Panc1 (cell line): ENCODE data around the gene AK8.

ENCODE experiments used
- CTCF ChIP-seq: fragments of 450-650 bp; IDR thresholded peaks from 2 replicates; pipeline ENCODE4 v1.5.1; 2017; ENCODE audit warnings: mild to moderate bottlenecking
- POLR2AphosphoS5 ChIP-seq: IDR thresholded peaks from 2 replicates; pipeline ENCODE4 v1.6.1; 2012; ENCODE audit warnings: mild to moderate bottlenecking, low read depth, low read length, moderate library complexity
- SIN3A ChIP-seq: IDR thresholded peaks from 2 replicates; pipeline ENCODE4 v1.6.1; 2012; ENCODE audit warnings: low read depth, mild to moderate bottlenecking, low read length, moderate library complexity, borderline replicate concordance; ENCODE audit not compliant: insufficient read depth
- TF ChIP-seq, protein P1 (sequence below), 2 experiments: IDR thresholded peaks; 2 replicates each; pipeline ENCODE4 v1.6.1; 2011 to 2012; ENCODE audit warnings: low read depth in 2 of 2, control low read depth in 1 of 2, low read length in 1 of 2, mild to moderate bottlenecking in 1 of 2, moderate library complexity in 1 of 2; ENCODE audit not compliant: insufficient read depth in 1 of 2

- TF ChIP-seq CTCF (no peak), POLR2AphosphoS5 (no peak), SIN3A (no peak)
- TF ChIP-seq, protein P1, sequence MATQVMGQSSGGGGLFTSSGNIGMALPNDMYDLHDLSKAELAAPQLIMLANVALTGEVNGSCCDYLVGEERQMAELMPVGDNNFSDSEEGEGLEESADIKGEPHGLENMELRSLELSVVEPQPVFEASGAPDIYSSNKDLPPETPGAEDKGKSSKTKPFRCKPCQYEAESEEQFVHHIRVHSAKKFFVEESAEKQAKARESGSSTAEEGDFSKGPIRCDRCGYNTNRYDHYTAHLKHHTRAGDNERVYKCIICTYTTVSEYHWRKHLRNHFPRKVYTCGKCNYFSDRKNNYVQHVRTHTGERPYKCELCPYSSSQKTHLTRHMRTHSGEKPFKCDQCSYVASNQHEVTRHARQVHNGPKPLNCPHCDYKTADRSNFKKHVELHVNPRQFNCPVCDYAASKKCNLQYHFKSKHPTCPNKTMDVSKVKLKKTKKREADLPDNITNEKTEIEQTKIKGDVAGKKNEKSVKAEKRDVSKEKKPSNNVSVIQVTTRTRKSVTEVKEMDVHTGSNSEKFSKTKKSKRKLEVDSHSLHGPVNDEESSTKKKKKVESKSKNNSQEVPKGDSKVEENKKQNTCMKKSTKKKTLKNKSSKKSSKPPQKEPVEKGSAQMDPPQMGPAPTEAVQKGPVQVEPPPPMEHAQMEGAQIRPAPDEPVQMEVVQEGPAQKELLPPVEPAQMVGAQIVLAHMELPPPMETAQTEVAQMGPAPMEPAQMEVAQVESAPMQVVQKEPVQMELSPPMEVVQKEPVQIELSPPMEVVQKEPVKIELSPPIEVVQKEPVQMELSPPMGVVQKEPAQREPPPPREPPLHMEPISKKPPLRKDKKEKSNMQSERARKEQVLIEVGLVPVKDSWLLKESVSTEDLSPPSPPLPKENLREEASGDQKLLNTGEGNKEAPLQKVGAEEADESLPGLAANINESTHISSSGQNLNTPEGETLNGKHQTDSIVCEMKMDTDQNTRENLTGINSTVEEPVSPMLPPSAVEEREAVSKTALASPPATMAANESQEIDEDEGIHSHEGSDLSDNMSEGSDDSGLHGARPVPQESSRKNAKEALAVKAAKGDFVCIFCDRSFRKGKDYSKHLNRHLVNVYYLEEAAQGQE (IDR thresholded peaks at IDR 0.05; ENCODE audit: insufficient read depth in 1 of 2, low read depth in 2 of 2, low read length in 1 of 2): no peak
Measured at GRCh38 chr9:132683873-132684272, 194.2 kb downstream of the AK8 start.
